Heart right ventricle (tissue), 16 donors: ENCODE data around the gene CCDC90B. TPM values are rescaled to one million over a fixed set of nuclear protein-coding genes. Genes with fewer than 3 reads are reported as not detected.

Experiments
- ATAC-seq, 8 donors: fragments of 200-7000 bp; cut with Tn5 transposase; one replicate each; pipeline ENCODE4 v1.9.1; 2020; ENCODE audit warnings: mild to moderate bottlenecking in 8 of 8, moderate library complexity in 8 of 8, moderate number of reproducible peaks in 1 of 8
- DNase-seq, 2 donors: peaks; one replicate each; pipeline ENCODE4 v3.0.0-alpha.2; 2020
- H3K27ac ChIP-seq, 10 donors: fragments of 200-600 bp; sonication (generic) in 2 of 10; one replicate each; pipeline versions ENCODE4 v1.5.0 to v1.8.0; 2020 to 2022; ENCODE audit warnings: mild to moderate bottlenecking in 3 of 10
- H3K27me3 ChIP-seq, 7 donors: fragments of 200-600 bp; one replicate each; pipeline ENCODE4 v1.8.0; 2021 to 2022; ENCODE audit warnings: mild to moderate bottlenecking in 2 of 7
- H3K36me3 ChIP-seq, 9 donors: fragments of 200-600 bp; sonication (generic) in 1 of 9; one replicate each; pipeline versions ENCODE4 v1.5.0 to v1.8.0; 2020 to 2022; ENCODE audit warnings: mild to moderate bottlenecking in 2 of 9
- H3K4me1 ChIP-seq, 9 donors: fragments of 200-600 bp; sonication (generic) in 1 of 9; one replicate each; pipeline versions ENCODE4 v1.5.0 to v1.8.0; 2020 to 2022; ENCODE audit warnings: mild to moderate bottlenecking in 4 of 9
- H3K4me3 ChIP-seq, 10 donors: fragments of 200-600 bp; sonication (generic) in 2 of 10; one replicate each; pipeline versions ENCODE4 v1.5.0 to v1.8.0; 2020 to 2022; ENCODE audit warnings: mild to moderate bottlenecking in 7 of 10, moderate library complexity in 2 of 10
- H3K9me3 ChIP-seq, 11 donors: fragments of 200-600 bp in 10 of 11; sonication (generic) in 2 of 11; one replicate each; pipeline versions ENCODE4 v1.5.0 to v1.8.0; 2013 to 2022; ENCODE audit warnings: mild to moderate bottlenecking in 2 of 11, control low read depth in 1 of 11, moderate library complexity in 1 of 11
- CTCF ChIP-seq, 9 donors: fragments of 200-600 bp; sonication (generic) in 2 of 9; IDR thresholded peaks; one replicate each; pipeline versions ENCODE4 v1.5.0 to v1.8.0; 2021 to 2022; ENCODE audit warnings: antibody characterized with exemption in 9 of 9, mild to moderate bottlenecking in 5 of 9, moderate library complexity in 1 of 9
- WGBS, 2 donors: extraction: QIAGEN DNeasy Blood & Tissue Kit; methylation state at CpG; one replicate each; pipeline ENCODE4 v1.1.7; 2013; ENCODE audit warnings: inconsistent platforms in 1 of 2; 5-methylcytosine and 5-hydroxymethylcytosine counted together
- intact Hi-C, 10 donors: fragments of 100-400 bp; cut with DNase I; formaldehyde crosslinking; loops; one replicate each; pipeline versions ENCODE4 v1.11.1 to v1.14.2; 2022
- polyA plus RNA-seq, 2 donors: library from polyadenylated mRNA; stranded (reverse); fragments of 200-250 nt; gene quantifications; one replicate each; pipeline ENCODE4 v1.2.3, GENCODE V29; 2013
- total RNA-seq, 10 donors: library from RNA; stranded (reverse); fragmentation: NEBNext Ultra II Directional in 3 of 10; extraction: Animal tissue kit (Norgen Biotek cat#: 25700) in 3 of 10; gene quantifications; one replicate each; pipeline versions ENCODE4 v1.2.1 to v1.2.4, GENCODE V29; 2021 to 2023
- donor health status: Arrhythmogenic right ventricular cardiomyopathy.
- donor health status: ischemic (EF 13 %, LVEDD 7.1; RV severe dilation, severe dysfunction).
- donor health status: healthy with polysubstance abuse.
- donor health status: DM: no; HTN: yes; CAD: no.
- donor health status: DM: no; HTN: no; CAD: no.
- donor health status: ischemic (EF 25% LVEDD 6.9; RV normal size, moderate dysfunction).
- donor health status: ischemic (EF 25% LVEDD 5.7; RV mildly dilated, moderate dysfunction).
- donor health status: healthy.
- donor health status: DM: yes; HTN: yes; CAD: no.
- donor health status: Ischemic cardiomyopathy.
- donor health status: ischemic (EF 35%, LVEDD 5.7; RV mildly dilated, moderate dysfunction).
- donor health status: nonischemic (EF 11% LVEDD 7.7; RV severe dilation, severe dysfunction).
- donor health status: DM: yes; HTN: yes; CAD: no.
- donor health status: PGD.
- donor health status: ischemic (EF 29% LVEDD 5.4; RV normal size, mild dysfunction).
- donor health status: nonischemic (EF 23%, LVEDD 6.1; RV moderate dilation, normal function).

Gene CCDC90B
- total and polyA plus RNA-seq, 12 donors = 14.7 to 34.3 (median 27.0) TPM

- Histone ChIP-seq H3K27me3 (no peaks in the 10 kb centered on the region), H3K36me3 (peaks cover 0 to 48% (median 0%) of the 10 kb centered on the region in 9 donors), H3K9me3 (no peaks in the 10 kb centered on the region), H3K4me3 (no peak overlapping the region), H3K27ac (no peak overlapping the region), H3K4me1 (no peaks in the 10 kb centered on the region)
- DNase-seq (no peak), ATAC-seq (no peak)
- WGBS, 2 donors = 96 to 98% methylated on average over 2 of the region's 2 CpGs
- intact Hi-C loops = loop anchor here in 4 of 10 donors (5.0 to 10.0 kb wide), 2 partner anchors 346 to 538 kb away; no protein-coding TSS in a partner anchor
- no peak for TF ChIP-seq CTCF (IDR thresholded peaks at IDR 0.05)
Measured at GRCh38 chr11:83252941-83253340, 33.2 kb downstream of the CCDC90B start.

DNA sequence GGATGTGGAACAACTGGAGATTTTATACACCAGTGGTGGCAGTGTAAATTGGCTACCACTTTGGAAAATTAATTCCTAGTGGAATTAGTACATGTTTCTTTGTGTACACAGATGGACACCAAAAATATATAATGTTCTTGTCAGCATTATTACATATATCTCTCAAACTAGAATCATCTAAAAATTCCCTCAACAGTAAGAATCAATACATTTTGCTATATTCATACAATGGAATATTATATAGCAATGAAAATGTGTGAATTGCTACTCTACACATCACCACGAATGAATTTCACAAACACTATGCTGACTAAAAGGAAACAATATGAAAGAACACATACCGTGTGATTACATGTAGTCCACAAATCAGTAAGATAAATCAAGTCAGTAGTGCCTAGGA lies 33.9 kb downstream of the CCDC90B start:
- ATAC-seq = no peak
- 94 to 97% methylated on average over 2 of the region's 2 CpGs for WGBS, 2 donors
- Histone ChIP-seq H3K9me3 (no peaks in the 10 kb centered on the region), H3K4me3 (no peak overlapping the region), H3K27me3 (no peaks in the 10 kb centered on the region), H3K4me1 (no peaks in the 10 kb centered on the region), H3K36me3 (peaks cover 0 to 41% (median 0%) of the 10 kb centered on the region in 9 donors), H3K27ac (no peak overlapping the region)
- no peak for TF ChIP-seq CTCF (IDR thresholded peaks at IDR 0.05)
- intact Hi-C loops = loop anchor here in 4 of 10 donors (5.0 to 10.0 kb wide), 2 partner anchors 345 to 537 kb away; no protein-coding TSS in a partner anchor
- no peak for DNase-seq

- no peak overlapping the region for H3K27ac ChIP-seq
- TF ChIP-seq CTCF (IDR thresholded peaks at IDR 0.05) = peak; percentile 43 to 84 (median 69)
- ATAC-seq (peak in 3 of 8 donors; percentile 42 to 65 (median 55)), DNase-seq (no peak)
- WGBS, 2 donors = 5 to 9% methylated on average over 4 of the region's 4 CpGs
- H3K4me3 ChIP-seq = no peak overlapping the region
- intact Hi-C loops = loop anchor here (1.0 to 10.0 kb wide), 8 partner anchors 335 to 535 kb away; partner anchors contain the start of genes DDIAS (in 2 of the 10) and PRCP (in 2 of the 10)
- H3K9me3 ChIP-seq = no peaks in the 10 kb centered on the region
- no peaks in the 10 kb centered on the region for H3K27me3 ChIP-seq
- H3K36me3 ChIP-seq = peaks cover 0 to 24% (median 0%) of the 10 kb centered on the region in 9 donors
- H3K4me1 ChIP-seq = no peaks in the 10 kb centered on the region
Measured at GRCh38 chr11:83249972-83250593, 36.1 kb downstream of the CCDC90B start.

DNA sequence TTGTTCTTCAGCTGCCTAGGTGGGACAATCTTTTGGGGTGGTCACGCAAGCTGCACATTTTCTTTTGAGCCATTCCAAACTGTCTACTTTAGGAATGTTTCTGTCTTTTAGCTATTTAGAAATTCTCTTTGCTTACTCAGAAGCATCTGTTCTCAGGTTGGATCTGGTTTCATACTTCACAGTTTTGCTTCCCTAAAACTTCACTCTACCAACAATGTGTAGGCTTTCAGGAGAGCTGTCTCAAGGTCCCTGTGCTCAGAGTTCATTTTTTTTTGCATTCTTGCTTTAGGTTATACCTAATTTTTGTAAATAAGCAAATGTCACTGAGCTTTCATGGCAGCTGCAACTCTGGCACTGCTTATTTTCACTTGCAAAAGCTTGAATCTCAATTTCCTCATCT lies 36.7 kb downstream of the CCDC90B start:
- H3K4me3 ChIP-seq = no peak overlapping the region
- no peak for ATAC-seq
- no peak for TF ChIP-seq CTCF (IDR thresholded peaks at IDR 0.05)
- H3K36me3 ChIP-seq = peaks cover 0 to 26% (median 0%) of the 10 kb centered on the region in 9 donors
- H3K4me1 ChIP-seq = no peaks in the 10 kb centered on the region
- H3K9me3 ChIP-seq = no peaks in the 10 kb centered on the region
- intact Hi-C loops = loop anchor here in 4 of 10 donors (5.0 to 10.0 kb wide), 4 partner anchors 335 to 535 kb away; partner anchors contain the start of genes DDIAS (in 2 of the 4) and PRCP (in 2 of the 4)
- DNase-seq = no peak
- 96 to 98% methylated on average over 1 of the region's 1 CpG for WGBS, 2 donors
- H3K27ac ChIP-seq = no peak overlapping the region
- H3K27me3 ChIP-seq = no peaks in the 10 kb centered on the region
